ENCODE data around the gene DNAL4.

DNAL4 gene

DNA sequence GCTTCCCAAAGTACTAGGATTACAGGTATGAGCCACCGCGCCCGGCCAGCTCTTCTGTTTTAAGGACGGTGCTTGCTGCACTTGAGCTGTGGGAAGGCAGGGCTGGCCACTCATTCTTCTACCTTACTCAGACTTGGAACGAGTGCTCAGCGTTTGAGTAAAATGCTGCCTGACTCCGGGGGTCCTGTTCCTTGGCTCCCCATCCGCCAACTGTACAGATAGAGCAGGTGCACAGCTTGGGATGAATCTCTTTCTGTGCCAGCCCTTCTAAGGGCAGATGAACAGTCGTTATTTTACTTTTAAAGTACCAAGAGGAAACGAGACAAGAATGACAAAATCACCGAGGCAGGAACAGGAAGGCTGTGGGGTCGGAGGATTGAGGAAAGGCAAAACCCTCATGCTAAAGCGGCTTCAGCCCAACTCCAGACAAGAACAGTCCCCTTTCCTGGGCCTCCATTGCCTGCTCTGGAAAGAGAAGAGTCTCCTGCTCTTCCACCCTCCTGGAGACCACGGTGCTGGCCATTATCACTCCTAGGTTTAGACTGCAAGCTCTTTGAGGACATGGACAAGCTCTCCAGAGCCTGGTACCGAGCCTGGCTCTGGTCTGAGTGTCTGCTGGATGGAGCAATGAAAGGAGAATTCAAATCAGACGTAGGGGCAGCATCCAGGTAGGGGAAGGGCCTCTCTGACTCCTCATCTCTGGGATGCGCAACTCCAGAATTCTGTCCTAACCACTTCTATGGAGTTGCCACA lies 37.1 kb downstream of the DNAL4 start:
- DNase-seq (ENCODE audit: low spot score), result peak; percentile 25

DNA sequence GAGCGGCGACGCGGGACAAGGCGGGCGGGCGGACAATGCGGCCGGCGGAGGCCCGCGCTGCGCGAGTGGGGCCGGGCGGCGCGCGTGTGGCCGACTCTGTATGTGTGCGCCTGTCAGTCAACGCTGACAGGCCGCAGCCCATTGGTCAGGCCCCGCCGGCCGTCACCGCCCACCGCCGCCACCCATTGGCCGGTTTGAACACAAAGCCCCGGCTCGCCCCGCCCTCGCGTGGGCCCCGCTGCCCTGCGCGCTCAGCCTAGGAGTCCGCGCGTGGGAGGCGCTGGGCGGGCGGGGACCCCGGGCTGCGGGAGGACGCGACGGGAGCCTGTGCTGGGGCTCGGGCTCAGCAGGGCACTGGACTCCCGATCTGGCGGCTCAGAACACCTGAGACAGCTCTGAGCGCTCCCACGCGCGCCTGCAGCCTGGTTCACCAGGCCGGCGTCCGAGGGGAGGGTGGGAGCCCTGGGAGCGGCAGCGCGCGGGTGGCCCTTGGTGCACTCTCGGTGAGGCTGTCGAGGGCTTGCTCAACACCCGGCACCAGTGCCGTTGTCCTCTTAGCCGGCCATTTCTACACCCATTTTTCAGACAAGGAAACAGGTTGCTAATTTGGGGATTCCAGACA lies 37.9 kb downstream of the DNAL4 start, which contains the start of gene SUN2:
Gene SUN2 (minus strand): TSS at position 88 of the 622 bp plus-strand sequence. CDS start 3,370 bp downstream, outside the sequence.
- DNase-seq (ENCODE audit: low spot score), result peak; percentile 94

DNA sequence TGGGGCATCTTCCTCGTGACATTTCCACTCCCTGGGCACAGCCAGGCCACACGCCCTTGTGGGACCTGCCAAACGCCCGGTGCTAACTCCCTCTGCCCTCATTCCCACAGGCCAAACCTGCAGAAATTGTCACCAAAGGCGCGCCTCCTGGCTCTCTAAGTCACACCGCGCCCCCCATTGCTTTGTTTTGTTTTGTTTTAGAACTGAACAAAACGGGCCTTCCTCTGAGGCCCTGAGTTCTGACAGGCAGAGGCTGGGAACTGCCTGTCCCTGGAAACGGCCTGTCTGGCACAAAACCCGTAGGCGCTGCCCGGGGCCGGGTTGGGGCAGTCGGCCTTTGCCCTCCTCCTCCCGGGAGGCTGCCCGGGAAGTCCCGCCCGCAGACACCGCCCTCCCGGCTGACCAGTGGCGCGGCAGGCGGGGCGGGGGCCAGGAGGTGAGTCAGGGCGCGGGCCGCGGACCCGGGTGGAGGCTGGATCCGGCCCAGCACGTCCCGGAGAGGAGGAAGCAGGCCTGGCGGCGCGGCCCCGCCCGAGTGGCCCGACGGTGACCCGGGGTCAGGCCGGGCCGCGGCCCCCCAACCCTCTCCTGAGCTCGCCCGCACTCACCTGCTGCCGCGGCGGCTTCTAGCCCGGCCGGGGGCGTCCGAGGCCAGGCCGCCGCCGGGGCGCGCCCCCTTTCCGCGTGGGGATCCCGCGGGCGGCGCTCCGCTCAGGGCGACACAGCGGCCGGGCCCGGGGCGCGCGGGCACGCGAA lies 38.6 kb downstream of the DNAL4 start:
- peak; percentile 51 for DNase-seq (ENCODE audit: low spot score)

DNA sequence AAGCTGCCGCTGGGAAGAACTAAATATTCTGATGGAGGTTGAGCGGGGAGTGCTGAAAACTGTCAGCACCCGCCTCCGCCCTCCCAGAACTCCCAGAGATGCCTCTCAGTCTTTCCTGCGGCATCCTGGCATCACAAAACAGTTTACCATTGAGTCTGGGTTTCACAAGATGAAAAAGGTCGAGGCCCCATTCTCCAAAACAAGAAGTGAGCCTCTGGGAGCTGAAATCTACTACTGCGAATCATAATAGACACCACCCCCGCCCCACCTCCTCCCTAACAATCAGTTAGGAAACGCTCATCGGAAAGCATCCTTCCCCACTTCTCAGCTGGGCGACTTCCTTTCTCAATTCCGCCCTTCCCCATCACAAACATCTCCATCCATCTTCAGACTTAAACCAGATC lies 39.2 kb downstream of the DNAL4 start:
- peak; percentile 44 for DNase-seq (ENCODE audit: low spot score)

DNA sequence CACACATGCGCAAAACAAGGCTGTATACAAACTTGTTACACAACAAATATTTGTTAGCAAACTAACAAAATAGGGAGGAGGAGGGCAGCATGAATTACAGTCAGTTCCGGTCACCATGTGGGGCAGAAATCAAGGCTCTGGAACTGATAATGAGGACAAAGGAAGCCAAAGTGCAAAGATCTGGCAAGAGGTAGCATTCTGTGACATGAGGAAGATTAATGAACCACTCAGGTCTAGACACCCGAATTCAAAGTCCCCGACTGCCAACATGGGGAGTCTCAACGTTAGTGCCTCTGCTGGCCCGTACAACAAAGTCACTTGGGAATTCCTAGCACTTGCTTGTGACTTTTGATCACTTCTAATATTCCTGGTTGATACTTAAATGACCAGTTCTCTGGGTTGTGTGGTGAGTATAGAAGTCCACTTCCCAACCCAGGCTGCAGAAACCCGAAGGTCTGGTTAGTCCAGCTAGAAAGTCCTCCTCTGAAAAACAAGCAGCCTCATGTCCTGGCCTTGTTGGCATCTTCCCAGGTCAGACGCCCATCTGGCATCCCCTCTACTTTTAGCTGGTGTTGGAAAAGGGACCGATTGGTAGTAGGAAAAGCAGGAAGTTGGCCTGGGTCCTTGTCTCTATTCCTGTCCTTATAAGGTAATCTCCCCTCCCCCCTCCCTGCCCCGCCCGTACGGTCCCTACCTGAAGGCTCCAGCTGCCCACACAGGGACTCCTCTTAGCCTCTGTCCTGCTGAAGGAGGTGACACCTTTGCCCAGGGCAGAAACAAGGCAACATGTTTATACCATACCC lies 39.8 kb downstream of the DNAL4 start:
- no peak for DNase-seq (ENCODE audit: low spot score)

DNA sequence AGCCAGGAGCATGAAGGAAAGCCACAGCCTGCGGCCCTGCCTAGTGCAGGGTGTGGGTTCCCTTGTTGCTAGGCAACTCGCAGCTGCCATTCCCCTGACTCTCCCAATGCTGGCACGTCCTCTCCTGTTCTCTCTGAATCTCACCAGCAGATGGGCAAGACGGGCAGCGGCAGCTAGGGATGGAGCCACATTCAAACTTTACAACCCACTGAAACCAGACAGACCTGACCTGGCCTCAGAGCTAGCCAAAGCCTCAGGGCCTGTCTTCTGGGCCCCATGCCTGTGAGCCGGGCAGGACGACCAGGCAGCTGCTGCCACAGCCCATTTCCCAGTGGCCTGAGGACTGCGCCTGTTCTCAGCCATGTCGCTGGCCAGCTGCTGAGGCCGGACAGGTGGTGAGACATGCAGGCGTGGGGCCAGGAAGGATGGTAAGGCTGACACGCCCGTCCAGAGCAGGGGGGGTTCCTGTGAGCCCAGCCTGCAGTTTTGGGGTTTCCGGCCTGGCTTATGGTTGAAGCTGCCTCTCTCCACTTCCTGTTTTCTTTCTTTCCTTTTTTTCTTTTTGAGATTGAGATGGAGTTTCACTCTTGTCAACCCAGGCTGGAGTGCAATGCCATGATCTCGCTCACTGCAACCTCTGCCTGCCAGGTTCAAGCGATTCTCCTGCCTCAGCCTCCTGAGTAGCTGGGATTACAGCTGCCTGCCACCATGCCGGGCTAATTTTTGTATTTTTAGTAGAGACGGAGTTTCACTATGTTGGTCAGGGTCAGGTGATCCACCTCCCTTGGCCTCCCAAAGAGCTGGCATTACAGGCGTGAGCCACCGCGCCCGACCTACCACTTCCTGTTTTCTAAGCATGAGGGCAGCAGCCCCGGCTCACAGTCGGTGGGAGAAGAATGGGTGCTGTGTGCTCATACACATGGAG lies 42.3 kb downstream of the DNAL4 start:
- peak; percentile 78 for DNase-seq (ENCODE audit: low spot score)

DNA sequence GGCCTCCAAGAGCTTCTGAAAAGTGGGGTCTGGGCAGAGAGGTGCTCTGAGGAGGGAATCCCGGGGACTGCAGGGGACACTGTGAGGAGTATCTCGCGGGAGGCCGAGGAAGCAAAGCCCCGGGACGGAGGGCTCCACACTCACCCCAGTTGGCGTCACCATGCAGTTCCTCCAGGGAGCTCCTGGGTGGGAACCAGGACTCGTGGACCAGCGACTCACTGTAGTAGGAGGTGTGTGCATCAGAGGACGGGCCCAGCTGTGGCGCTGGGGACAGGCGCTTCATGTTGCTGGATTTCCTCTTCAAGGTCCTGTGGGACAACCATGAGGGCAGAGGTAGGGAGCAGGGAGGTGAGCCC lies 42.9 kb downstream of the DNAL4 start:
- no peak for DNase-seq (ENCODE audit: low spot score)

DNA sequence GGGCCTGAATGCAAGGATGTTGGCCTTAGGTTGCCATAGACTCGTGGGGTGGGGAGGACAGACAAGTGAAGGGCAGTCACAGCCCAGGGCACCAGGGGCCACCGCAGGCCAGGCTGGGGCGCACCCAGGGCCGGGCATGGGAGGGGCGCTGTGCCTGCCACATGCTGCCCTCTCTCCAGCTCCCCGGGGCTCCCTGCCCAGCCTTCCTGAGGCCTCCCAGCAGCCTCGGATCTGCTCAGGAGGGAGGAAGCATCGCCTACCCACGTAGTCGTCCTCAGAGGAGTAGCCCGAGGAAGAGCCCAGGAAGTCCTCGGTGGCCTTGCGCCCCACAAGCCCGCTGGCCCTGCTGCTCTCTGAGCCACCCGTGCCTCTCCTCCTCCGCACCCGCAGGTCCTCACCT lies 43.3 kb downstream of the DNAL4 start:
- no peak for DNase-seq (ENCODE audit: low spot score)

DNA sequence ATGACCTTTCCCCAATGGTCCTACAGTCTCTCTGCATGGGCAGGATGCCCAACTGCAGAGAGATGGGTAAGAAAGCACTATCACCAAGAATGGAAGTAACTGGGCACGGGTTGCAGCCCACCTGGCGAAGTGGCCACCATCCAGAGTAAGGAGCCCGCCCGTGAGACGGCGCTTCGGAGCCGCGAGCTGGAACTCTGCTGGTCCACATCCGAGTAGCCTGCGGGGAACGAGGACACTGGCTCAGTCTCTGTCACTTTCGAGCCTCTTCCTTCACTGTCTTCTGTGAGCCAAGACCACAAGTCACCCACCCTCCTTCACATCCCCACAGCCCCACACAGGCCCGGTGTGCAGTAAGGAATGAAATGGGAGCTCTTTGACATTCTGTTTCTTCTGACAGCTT lies 43.8 kb downstream of the DNAL4 start:
- no peak for DNase-seq (ENCODE audit: low spot score)

DNA sequence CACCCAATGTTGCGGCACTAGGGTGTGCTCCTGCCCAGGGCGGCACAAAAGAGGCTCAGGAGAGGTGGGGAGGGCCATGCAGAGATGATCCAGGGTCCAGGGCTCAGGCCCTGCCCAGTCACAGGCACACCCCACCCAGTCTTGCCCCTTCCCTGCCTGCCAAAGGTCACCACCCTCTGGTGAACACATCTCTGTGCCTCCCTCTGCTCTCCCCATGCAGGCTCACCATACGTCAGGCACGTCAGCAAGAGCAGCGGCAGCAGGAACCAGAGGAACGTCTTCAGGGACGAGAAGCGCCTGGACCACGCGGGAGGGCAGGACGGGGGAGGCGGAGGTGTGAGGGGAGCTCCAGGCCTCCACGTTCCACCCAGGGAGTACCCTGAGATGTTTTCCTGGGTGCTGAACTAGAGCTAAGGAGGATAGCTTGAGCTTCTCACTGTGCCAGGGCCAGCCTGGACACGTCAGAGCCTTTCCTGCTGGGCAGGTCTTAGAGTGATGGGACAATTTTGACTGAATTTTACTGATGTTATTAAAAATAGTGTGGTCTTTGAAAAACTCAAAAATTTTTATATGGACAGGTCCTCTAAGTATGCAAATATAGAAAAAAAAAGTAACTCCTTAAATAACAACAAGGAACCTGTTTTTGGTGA lies 45.3 kb downstream of the DNAL4 start:
- no peak for DNase-seq (ENCODE audit: low spot score)

DNA sequence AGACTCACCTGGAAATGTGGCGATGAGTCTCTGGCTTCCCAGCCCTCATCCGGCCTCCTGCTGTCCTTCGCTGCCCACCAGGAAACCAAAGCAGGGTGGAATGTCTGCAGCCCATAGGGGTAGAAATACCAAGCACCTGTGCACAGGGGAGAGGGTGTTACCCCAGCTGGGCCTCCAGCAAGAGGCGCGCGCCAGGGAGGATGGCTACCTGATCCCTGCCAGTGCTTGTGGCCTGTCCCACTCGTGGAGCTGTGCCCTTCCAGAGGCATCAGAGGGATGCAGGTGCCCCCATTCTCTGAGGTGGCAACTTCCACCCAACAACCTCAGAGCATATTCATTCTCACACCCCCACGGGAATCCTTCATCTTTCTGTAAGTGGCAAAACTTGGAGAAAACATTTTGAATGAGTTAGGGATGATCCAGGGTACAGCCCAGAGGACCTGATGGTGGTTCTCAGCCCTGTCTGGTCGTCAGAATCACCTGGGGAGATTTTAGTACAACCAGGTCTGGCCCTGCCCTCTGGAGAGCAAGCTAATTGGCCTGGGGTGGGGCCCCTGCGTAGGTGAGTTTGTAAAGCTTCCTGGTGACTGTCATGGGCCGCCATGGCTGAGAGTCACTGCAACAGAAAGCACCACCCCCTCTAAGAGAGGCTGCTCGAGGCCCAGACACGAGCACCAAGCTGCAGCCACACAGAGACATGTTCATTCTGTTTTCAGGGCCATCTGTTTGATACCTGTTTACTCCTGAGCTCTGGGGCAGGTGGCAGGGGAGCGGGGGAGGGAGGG lies 48.1 kb downstream of the DNAL4 start:
- no peak for DNase-seq (ENCODE audit: low spot score)

DNA sequence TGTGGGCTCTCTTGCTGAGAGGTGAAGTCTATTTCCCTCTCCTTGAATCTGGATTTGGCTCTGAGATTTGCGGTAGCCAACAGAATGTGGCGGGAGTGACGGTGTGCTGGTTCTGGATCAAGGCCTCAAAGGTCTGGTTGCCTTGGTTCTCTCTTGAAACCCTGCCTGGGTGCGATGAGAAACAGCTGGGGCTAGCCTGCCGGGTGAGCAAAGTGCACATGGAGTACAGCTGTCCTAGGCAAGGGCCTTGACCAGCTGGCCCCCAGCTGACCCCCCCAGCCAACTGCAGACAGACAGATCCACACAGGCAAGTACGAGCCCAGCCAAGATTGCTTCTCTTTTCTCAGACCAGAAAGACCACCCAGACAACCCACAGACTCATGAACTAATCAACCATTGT lies 49.0 kb downstream of the DNAL4 start:
- DNase-seq (ENCODE audit: low spot score), result no peak

DNA sequence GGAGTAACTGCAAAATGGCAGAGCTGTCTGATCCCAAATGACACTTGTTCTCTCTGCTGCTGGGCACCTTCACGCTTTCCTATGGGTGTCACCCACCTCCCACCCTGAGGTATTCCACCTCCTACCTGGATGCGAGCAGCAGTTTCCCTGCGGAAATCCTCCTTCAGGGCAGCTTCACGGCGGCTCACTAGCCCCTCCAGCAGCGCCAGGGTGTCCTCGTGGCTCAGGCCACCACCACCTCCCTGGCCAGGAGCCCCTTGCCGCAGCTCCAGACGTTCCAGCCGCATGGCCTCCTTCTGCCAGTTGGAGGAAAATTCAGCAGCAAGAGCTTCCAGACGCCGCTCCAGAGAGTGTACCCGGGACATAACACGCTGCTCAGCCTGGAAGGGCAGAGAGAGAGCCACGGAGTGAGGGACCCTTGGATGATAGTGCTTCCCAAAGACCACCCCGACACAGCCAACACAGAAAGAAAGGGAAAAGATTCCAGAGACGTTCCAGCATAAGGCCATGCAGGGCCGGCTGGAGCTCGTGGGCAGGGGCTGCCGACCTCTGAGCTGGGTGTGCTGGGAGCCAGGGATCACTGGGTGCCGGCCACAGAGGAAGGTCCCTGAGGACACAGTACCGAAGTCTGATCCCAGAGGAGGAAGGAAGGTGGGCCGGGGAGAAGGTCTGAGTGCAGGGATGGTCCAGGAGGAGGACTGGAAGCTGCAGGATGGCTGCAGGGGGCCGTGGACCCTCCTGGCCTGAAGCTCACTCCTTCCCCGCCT lies 51.6 kb downstream of the DNAL4 start:
- no peak for DNase-seq (ENCODE audit: low spot score)

DNA sequence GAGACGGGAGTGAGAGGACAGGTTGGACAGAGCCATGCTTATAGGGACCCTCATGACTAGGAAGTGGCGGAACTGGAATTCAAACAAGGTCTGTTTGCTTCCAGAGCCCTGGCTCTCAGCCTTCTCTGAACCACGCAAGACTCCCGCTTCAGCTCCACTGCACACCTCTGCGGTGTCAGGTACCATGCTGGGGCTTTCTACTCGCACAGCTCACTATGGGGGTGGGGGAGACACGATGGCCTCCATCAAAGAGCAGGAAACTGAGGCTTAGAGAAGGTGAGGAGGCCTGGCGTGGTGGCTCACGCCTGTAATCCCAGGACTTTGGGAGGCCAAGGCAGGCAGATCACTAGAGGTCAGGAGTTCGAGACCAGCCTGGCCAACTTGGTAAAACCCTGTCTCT lies 52.4 kb downstream of the DNAL4 start:
- DNase-seq (ENCODE audit: low spot score), result no peak

DNA sequence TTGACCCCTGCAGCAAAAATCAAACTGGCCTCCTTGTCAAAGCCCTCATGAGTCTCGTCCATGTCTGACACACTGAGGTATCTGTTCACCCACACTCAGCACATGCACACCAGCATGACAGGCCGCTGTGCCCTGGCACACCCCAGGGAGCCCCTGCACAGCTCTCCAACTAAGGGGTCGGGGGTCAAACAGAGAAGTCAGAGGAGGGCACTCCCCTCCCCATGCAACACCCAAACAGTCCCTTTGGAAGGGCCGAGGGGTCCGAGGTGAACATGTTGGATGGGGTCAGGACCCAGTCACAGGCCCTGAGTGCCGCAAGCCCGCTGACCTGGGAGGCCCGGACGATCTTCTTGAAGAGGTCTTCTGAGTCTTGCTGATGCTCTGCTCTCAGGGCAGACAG lies 52.8 kb downstream of the DNAL4 start:
- DNase-seq (ENCODE audit: low spot score), result no peak

DNA sequence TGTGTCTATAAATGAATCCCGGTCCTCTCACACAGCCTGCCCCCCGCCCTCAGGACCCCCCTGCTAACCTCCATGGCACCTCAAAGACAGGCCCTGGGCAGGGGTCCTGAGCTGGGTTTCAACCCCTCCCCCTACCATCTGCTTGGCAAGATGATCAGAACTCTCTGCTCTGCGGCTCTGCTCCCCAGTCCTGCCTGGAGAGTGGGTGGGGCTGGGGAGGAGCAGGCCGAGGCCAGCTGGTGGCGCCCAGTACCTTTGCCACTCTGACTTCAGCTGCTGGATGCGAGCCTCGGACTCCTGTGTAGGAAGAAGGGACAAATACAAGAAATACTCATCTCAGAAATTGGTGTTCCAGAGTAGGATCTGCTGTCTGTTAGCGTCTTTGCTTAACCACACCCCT lies 53.2 kb downstream of the DNAL4 start:
- DNase-seq (ENCODE audit: low spot score), result no peak

DNA sequence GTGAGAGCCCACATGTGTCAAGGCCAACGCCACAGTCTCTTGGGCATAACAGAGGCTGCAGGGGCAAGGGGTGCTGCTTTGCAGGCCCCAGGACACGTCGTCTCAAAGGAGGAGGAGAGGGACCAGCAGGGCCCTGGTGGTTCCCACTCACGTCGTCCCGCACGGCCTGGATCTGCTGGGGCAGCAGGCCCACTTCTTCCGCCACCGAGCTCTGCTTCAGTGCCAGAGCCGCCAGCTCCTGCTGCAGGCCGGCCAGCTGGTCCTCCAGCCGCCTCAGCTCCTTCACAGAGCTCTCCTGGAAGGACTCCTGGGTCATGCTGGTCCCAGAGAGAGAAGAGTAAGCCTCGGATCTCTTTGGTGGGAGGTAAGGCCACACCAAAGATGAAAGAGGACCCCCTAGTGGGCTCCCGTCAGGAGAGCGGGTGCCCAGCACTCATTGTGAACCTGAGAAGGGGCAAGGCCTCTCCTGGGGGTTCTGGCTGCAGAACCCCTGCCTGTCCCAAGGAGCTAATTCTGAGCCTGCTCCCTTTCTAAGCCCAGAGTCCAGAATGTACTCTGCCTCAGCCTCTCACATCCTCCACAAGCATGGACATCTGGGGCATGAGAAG lies 53.7 kb downstream of the DNAL4 start:
- no peak for DNase-seq (ENCODE audit: low spot score)

DNA sequence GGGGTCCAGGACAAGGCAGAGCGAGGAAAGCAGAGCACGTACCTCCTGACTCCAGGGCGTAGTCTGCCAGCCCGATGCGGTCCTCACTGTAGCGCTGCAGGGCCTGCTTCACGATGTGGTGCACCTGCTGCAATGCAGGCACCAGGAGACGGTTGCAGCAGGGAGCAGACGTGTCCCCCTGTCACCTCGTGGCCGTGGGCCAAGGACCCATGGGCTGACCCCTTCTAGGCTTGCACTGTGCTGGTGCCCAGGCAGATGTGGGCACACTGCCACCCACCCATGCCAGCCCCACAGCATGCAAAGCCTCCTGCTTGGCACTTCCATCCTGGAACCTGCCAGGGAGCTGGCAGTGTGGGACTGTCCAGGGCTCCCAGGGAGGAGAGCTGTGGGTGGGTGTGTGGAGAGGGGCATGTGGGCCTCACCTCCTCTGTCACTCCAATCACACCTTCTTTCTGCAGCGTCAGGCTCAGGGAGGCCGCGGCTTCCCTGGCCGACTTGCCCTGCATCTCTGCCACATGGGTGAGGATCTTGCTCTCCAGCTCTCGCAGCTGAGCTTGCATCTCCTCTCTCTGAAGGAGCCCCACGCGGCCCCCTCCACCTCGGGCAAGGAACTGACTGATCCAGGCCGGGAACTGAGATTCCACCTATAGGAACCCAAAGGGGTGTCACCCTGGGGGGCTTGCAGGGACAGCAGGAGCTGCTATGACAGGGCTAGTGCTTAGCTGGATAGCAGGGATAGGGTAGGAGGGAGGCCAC lies 54.5 kb downstream of the DNAL4 start:
- no peak for DNase-seq (ENCODE audit: low spot score)
